CD4-positive, alpha-beta T cell (primary cell): Measurements from ENCODE around the gene RNF125. TPM values are rescaled to one million over a fixed set of nuclear protein-coding genes. Genes with fewer than 3 reads are reported as not detected.

Source experiments
- ATAC-seq: fragments of 200-7000 bp; cut with Tn5 transposase; one replicate; pipeline ENCODE4 v1.10.0; 2022; ENCODE audit warnings: mild to moderate bottlenecking; ENCODE audit not compliant: poor library complexity
- CTCF ChIA-PET: fragments of 350-600 bp; sonication (Branson Sonifier 250); formaldehyde crosslinking; loops from one replicate; lab custom pipeline; 2021; ENCODE audit warnings: antibody characterized with exemption, inconsistent platforms; lab: Charles Lee
- POLR2A ChIA-PET: fragments of 350-600 bp; sonication (Branson Sonifier 250); formaldehyde crosslinking; loops from one replicate; lab custom pipeline; 2021; ENCODE audit warnings: antibody characterized with exemption, inconsistent platforms; lab: Charles Lee
- DNase-seq, 14 experiments: peaks; one replicate each; pipeline ENCODE4 v3.0.0-alpha.2; 2013 to 2020; ENCODE audit warnings: mixed read lengths in 2 of 14
- H3K27ac ChIP-seq, 2 donors: one replicate each; pipeline versions ENCODE4 v1.5.1 to v1.7.0; 2013; ENCODE audit warnings: low read length in 2 of 2, low read depth in 1 of 2, mild to moderate bottlenecking in 1 of 2
- H3K27me3 ChIP-seq, 2 experiments: 1 replicate in 1 of 2; 2 replicates in 1 of 2; pipeline versions ENCODE4 v1.6.1 to v1.7.0; 2013; ENCODE audit warnings: low read length in 2 of 2, control low read depth in 1 of 2, mild to moderate bottlenecking in 1 of 2, moderate library complexity in 1 of 2; ENCODE audit not compliant: insufficient read depth in 2 of 2, control insufficient read depth in 1 of 2
- H3K36me3 ChIP-seq: one replicate; pipeline ENCODE4 v1.6.1; 2013; ENCODE audit warnings: low read length, control low read depth; ENCODE audit not compliant: insufficient read depth
- H3K4me1 ChIP-seq: one replicate; pipeline ENCODE4 v1.6.1; 2013; ENCODE audit warnings: low read length, control low read depth; ENCODE audit not compliant: insufficient read depth
- H3K4me3 ChIP-seq: one replicate; pipeline ENCODE4 v1.5.1; 2013; ENCODE audit warnings: mild to moderate bottlenecking, low read length, moderate library complexity
- H3K9me3 ChIP-seq, 2 experiments: 1 replicate in 1 of 2; 2 replicates in 1 of 2; pipeline versions ENCODE4 v1.6.1 to v1.7.0; 2013; ENCODE audit warnings: low read length in 2 of 2, mild to moderate bottlenecking in 2 of 2, control low read depth in 1 of 2, moderate library complexity in 1 of 2; ENCODE audit not compliant: control insufficient read depth in 1 of 2, insufficient read depth in 1 of 2
- H3K27ac Mint-ChIP-seq: one replicate; pipeline ENCODE4 v1.8.0; 2020; ENCODE audit warnings: mixed read lengths
- H3K27me3 Mint-ChIP-seq: one replicate; pipeline ENCODE4 v1.8.0; 2021; ENCODE audit warnings: mixed read lengths
- H3K36me3 Mint-ChIP-seq: one replicate; pipeline ENCODE4 v1.8.0; 2021; ENCODE audit warnings: low read depth, mixed read lengths
- H3K4me1 Mint-ChIP-seq: one replicate; pipeline ENCODE4 v1.8.0; 2021; ENCODE audit warnings: low read depth, mixed read lengths
- H3K4me3 Mint-ChIP-seq: one replicate; pipeline ENCODE4 v1.8.0; 2020; ENCODE audit warnings: mild to moderate bottlenecking, mixed read lengths
- H3K9me3 Mint-ChIP-seq: one replicate; pipeline ENCODE4 v1.8.0; 2020; ENCODE audit warnings: mixed read lengths
- CTCF ChIP-seq: fragments of 200-600 bp; IDR thresholded peaks from one replicate; pipeline ENCODE4 v1.8.0; 2022; ENCODE audit warnings: antibody characterized with exemption, mild to moderate bottlenecking
- intact Hi-C, 2 experiments: fragments of 100-400 bp; cut with DNase I in 1 of 2; cut with micrococcal nuclease in 1 of 2; formaldehyde crosslinking; loops; one replicate each; pipeline versions ENCODE4 v1.15.1 to v1.9.0; 2023 to 2025; cut with DNase I, micrococcal nuclease
- total RNA-seq, 174 experiments: library from RNA in 2 of 174; stranded (reverse) in 2 of 174; gene quantifications; one replicate each; pipeline ENCODE4 v1.2.3 and lab custom pipeline; 2021 to 2026

Gene RNF125
- total RNA-seq, 2 experiments from 2014 or later = 107 to 112 TPM

- intact Hi-C loops = loop anchor here in 1 of 2 experiments (5.0 kb wide), 1 partner anchor 36 kb away; no protein-coding TSS in a partner anchor
- Mint-ChIP-seq H3K27me3 (no peaks in the 10 kb centered on the region), H3K9me3 (no peaks in the 10 kb centered on the region), H3K36me3 (peaks cover 62% of the 10 kb centered on the region), H3K27ac (peak overlapping the region; percentile 85), H3K4me1 (peaks cover 70% of the 10 kb centered on the region), H3K4me3 (peak overlapping the region; percentile 97)
- peaks cover 12% of the 10 kb centered on the region for H3K36me3 ChIP-seq
- H3K9me3 ChIP-seq = no peaks in the 10 kb centered on the region
- no peak for ATAC-seq
- no peak for TF ChIP-seq CTCF
- no peaks in the 10 kb centered on the region for H3K27me3 ChIP-seq
- ChIA-PET CTCF (interaction anchor here (1.1 to 1.2 kb wide), 2 partner anchors 12 to 24 kb away, joined by 3 to 4 read pairs; no protein-coding TSS in a partner anchor), POLR2A (interaction anchor here (1.3 to 2.4 kb wide), 3 partner anchors 11 to 153 kb away, joined by 6 to 25 read pairs (median 6); partner anchors contain the start of genes RNF125 and TRAPPC8)
- peaks cover 63% of the 10 kb centered on the region for H3K4me1 ChIP-seq
- no peak for DNase-seq
- H3K27ac ChIP-seq = peak overlapping the region; percentile 47 to 51
- peak overlapping the region; percentile 3 for H3K4me3 ChIP-seq
Measured at GRCh38 chr18:32095900-32096229, 77.2 kb downstream of the RNF125 start.

DNA sequence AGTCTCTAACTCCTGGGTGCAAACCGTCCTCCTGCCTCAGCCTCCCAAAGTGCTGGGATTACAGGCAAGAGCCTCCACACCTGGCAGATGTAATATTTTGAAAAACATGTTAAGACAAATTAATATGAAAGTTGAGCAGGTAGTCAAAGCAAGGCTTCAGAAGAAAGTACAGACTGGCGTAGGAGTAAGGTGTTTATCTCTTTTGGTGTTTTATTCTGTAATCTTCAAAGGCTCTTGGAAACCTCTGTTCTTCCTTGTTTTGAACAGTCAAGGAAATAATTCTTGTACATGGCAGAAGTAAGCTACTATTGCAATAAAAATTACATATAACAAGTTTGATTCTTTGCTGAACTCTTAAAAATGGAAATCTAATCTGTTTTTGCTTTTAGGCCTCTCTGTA, 78.3 kb downstream of the RNF125 start:
- no peak for TF ChIP-seq CTCF
- Histone ChIP-seq H3K27ac (peak overlapping the region; percentile 47 to 51), H3K9me3 (no peaks in the 10 kb centered on the region), H3K4me3 (peak overlapping the region; percentile 6), H3K36me3 (peaks cover 12% of the 10 kb centered on the region), H3K4me1 (peaks cover 60% of the 10 kb centered on the region), H3K27me3 (no peaks in the 10 kb centered on the region)
- Mint-ChIP-seq H3K4me1 (peaks cover 73% of the 10 kb centered on the region), H3K4me3 (peak overlapping the region; percentile 97), H3K36me3 (peaks cover 65% of the 10 kb centered on the region), H3K27me3 (no peaks in the 10 kb centered on the region), H3K9me3 (no peaks in the 10 kb centered on the region), H3K27ac (peak overlapping the region; percentile 85)
- CTCF ChIA-PET = interaction anchor here (1.2 to 1.4 kb wide), 2 partner anchors 20 to 25 kb away, joined by 4 to 5 read pairs; no protein-coding TSS in a partner anchor
- POLR2A ChIA-PET = interaction anchor here (0.6 to 2.4 kb wide), 6 partner anchors 9 to 154 kb away, joined by 3 to 25 read pairs (median 5); partner anchors contain the start of genes RNF125 and TRAPPC8
- DNase-seq = peak in 4 of 14 experiments; percentile 13 to 41 (median 32)
- intact Hi-C loops = loop anchor here in 1 of 2 experiments (5.0 kb wide), 1 partner anchor 35 kb away; no protein-coding TSS in a partner anchor
- ATAC-seq = no peak

- DNase-seq = no peak
- peaks cover 41% of the 10 kb centered on the region for H3K4me1 ChIP-seq
- ATAC-seq = no peak
- intact Hi-C loops = no loop called here
- peaks cover 25% of the 10 kb centered on the region for H3K36me3 ChIP-seq
- no peaks in the 10 kb centered on the region for H3K9me3 Mint-ChIP-seq
- peaks cover 56% of the 10 kb centered on the region for H3K36me3 Mint-ChIP-seq
- H3K4me3 Mint-ChIP-seq = no peak overlapping the region
- H3K9me3 ChIP-seq = no peaks in the 10 kb centered on the region
- peaks cover 54% of the 10 kb centered on the region for H3K4me1 Mint-ChIP-seq
- no peak overlapping the region for H3K4me3 ChIP-seq
- H3K27ac Mint-ChIP-seq = no peak overlapping the region
- CTCF ChIA-PET = no interaction called here
- no peaks in the 10 kb centered on the region for H3K27me3 Mint-ChIP-seq
- POLR2A ChIA-PET = interaction anchor here (1.7 kb wide), 1 partner anchor 86 kb away, joined by 7 read pairs; the partner anchor contains the start of gene RNF125
- no peak overlapping the region for H3K27ac ChIP-seq
- no peaks in the 10 kb centered on the region for H3K27me3 ChIP-seq
- TF ChIP-seq CTCF = no peak
Measured at GRCh38 chr18:32104516-32104915, 85.9 kb downstream of the RNF125 start.
